ENCODE measurements around the gene MS4A10.
A peak's percentile ranks its signal among the peaks of the same experiment; 100 is the strongest.
"Not testable (repeated sequence)": the region's sequence is repeated elsewhere in the genome, so short reads cannot be mapped to it uniquely, and the experiment has no call there.

MS4A10 gene

DNA sequence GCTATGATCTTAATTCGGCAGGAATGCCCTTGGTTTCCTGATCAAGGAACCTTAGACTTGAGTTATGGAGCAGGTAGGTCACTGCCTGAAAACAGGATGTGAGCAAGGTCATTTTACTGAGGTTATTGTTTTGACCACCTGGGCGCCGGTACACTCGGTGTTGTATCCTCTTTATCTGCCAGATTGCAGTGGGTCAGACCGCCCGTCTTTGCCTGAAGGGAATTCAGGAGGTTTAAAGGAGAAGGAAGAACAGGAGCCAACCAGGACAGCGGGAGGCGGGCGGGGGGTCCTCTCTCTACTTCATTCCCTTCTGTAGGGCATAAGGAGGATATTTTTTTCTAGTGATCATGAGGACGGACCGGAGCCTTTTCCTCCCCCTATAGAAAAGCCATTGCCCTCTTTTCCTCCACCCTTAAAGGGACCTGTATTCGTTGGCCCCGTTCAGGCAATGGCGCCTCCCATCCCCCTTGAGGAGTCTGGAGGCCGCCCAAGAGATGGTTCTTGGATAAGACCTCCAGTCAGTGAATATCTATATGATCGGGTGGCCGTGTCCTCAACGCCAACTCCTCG, 27.8 kb upstream of the MS4A10 start:
- no peak for DNase-seq (ENCODE audit: extremely low read depth, low read depth)
- TF ChIP-seq, protein P1, sequence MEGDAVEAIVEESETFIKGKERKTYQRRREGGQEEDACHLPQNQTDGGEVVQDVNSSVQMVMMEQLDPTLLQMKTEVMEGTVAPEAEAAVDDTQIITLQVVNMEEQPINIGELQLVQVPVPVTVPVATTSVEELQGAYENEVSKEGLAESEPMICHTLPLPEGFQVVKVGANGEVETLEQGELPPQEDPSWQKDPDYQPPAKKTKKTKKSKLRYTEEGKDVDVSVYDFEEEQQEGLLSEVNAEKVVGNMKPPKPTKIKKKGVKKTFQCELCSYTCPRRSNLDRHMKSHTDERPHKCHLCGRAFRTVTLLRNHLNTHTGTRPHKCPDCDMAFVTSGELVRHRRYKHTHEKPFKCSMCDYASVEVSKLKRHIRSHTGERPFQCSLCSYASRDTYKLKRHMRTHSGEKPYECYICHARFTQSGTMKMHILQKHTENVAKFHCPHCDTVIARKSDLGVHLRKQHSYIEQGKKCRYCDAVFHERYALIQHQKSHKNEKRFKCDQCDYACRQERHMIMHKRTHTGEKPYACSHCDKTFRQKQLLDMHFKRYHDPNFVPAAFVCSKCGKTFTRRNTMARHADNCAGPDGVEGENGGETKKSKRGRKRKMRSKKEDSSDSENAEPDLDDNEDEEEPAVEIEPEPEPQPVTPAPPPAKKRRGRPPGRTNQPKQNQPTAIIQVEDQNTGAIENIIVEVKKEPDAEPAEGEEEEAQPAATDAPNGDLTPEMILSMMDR (IDR thresholded peaks at IDR 0.05; ENCODE audit: low read depth, low read length, missing control alignments): no peak

DNA sequence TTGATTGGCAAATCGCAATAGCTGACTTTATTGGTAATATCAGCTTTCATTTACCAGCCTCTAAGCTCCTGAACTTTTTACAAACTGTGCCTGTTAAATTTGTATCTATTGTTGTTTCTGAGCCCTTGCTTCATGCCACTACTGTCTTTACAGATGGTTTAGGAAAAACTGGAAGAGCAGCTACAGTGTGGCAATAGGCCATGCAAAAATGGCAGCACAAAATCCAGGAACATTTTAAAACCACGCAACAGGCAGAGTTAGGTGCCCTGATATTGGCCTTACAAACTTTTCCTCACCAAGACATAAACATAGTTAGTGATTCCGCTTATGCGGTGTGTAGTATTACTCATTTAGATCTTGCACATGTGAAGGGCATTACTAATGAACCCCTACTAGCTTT, 26.5 kb upstream of the MS4A10 start:
- not testable (repeated sequence) for H3K4me3 ChIP-seq (replicated peaks; ENCODE audit: low read depth, low read length); DNase-seq (ENCODE audit: extremely low read depth, low read depth)

More for the DNA sequence above, 27.8 kb upstream of the MS4A10 start:
- H3K4me3 ChIP-seq (replicated peaks; ENCODE audit: low read depth, low read length): no peak overlapping the region

DNA sequence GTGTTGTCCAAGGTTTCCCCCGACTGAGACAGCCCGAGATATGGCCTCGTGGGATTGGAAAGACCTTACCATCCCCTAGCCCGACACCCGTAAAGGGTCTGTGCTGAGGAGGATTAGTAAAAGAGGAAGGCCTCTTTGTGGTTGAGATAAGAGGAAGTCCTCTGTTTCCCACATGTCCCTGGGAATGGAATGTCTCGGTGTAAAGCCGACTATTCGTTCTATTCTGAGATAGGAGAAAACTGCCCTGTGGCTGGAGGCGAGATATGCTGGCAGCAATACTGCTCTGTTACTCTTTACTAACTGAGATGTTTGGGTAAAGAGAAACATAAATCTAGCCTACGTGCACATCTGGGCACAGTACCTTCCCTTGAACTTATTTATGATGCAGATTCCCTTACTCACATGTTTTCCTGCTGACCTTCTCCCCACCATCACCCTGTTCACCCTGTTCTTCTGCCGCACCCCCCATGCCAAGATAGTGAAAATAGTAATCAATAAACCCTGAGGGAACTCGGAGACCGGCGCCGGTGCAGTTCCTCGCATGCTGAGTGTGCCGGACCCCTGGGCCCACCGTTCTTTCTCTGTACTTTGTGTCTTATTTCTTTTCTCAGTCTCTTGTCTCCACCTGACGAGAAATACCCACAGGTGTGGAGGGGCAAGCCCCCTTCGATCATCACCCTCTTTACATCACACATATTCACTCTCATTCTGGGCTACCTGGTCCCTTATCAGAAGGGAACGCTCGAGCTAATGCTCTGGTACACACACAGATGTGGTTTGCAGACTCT, 25.5 kb upstream of the MS4A10 start:
- DNase-seq (ENCODE audit: extremely low read depth, low read depth): not testable (repeated sequence)

DNA sequence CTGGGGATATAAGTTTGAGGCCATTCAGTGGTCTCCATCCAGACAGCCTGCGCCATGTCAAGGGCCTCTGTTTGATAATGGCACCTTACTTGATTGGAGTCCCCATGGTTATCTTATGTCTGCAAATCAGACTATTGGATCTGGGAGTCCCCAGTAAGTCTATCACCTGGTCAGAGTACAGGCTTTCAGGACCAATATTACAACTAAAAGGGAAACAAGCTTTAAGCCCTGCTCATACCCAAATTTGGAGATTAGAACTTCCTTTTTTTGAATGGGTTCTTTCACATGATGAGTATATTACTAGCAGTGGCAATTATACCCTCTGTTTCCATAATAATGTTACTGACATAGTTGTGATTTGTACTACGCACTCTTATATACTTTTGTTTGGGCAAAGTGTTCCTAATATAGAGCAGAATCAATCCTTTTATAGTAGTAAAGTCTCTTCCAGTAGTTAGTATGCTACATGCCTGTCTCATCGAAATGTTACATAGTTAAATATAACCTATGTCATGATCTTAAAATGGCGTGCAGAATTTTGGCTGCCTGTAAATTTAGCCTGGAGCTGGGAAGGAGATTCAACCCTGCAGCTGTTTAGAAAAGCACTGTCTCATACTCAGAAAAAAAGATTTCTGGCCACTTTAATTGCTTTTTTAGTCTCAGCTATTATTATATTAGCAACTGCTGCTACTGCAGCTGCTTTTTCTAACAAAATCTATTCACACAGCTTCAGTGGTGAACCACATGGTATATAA, 23.5 kb upstream of the MS4A10 start:
- H3K4me3 ChIP-seq (replicated peaks; ENCODE audit: low read depth, low read length): no peak overlapping the region
- TF ChIP-seq, protein P1 (IDR thresholded peaks at IDR 0.05; ENCODE audit: low read depth, low read length, missing control alignments): no peak
- DNase-seq (ENCODE audit: extremely low read depth, low read depth): no peak

More for the DNA sequence above, 25.5 kb upstream of the MS4A10 start:
- H3K4me3 ChIP-seq (replicated peaks; ENCODE audit: low read depth, low read length): not testable (repeated sequence)

DNA sequence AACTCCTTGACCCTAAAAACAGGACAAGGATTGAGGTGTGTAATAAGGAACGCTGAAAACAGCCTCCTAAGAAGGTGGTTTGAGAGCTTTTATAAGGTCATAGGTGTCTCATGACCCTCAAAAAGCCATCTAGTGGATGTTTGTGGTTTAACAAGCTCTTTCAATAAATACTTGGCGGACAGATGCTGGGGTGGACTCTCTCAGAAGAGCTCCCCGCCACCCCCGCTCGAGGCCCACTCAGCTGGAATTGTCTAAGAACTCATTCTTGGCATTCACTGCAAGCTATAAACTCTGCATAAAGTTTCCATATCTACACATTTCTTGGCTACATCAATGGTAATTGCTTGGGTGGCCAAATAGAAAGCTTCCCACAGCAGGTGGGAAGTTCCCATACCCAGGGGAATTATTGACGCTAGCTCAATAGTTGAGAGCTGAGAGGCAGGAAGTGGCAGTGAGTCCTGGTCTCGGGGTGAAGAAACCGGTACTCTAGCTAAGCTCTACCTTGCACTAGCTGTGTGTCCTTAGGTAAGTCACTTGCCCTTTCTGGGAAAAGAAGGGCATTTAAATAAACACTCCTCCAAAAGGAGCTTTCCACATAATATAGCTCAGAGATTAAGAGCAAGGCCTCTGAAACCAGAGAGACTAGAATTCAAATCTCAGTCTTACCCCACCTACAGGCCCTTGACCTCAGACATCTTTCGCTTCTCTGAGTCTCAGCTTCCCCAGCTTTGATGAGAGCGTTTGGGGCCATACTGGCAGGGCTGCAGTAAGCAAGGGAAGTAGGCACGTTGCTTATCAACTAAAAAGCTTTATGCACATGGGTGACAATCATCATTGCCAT, 22.1 kb upstream of the MS4A10 start:
- no peak overlapping the region for H3K4me3 ChIP-seq (replicated peaks; ENCODE audit: low read depth, low read length)
- TF ChIP-seq, protein P1 (IDR thresholded peaks at IDR 0.05; ENCODE audit: low read depth, low read length, missing control alignments): peak; percentile 14
- DNase-seq (ENCODE audit: extremely low read depth, low read depth): no peak

DNA sequence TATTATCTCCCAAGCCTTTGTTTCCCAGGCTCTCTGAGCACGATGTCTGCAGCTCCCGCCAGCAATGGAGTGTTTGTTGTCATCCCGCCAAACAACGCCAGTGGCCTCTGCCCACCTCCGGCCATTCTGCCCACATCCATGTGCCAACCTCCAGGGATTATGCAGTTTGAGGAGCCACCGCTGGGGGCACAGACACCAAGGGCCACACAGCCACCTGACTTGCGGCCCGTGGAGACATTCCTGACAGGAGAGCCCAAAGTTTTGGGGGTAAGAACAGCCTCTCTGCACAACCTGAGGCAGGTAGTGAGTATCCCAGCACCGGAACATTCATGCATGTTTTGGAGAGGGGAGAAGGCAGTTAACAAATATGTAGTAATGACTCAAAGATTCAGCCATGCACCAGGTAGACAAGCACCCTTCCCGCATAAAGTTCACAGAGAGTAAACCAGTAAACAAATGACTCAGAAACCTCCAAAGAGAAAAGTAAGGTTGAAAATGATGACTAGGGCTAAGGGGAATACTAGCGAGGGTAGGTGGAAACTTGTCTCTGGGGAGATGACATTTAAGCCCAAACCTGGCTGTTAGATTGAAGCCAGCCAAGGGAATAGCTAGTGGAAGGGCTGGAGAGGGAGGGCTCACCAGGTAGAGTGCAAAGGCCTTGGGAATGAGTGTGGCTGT, 21.3 kb upstream of the MS4A10 start:
- TF ChIP-seq, protein P1 (IDR thresholded peaks at IDR 0.05; ENCODE audit: low read depth, low read length, missing control alignments): no peak
- DNase-seq (ENCODE audit: extremely low read depth, low read depth): no peak
- H3K4me3 ChIP-seq (replicated peaks; ENCODE audit: low read depth, low read length): no peak overlapping the region

DNA sequence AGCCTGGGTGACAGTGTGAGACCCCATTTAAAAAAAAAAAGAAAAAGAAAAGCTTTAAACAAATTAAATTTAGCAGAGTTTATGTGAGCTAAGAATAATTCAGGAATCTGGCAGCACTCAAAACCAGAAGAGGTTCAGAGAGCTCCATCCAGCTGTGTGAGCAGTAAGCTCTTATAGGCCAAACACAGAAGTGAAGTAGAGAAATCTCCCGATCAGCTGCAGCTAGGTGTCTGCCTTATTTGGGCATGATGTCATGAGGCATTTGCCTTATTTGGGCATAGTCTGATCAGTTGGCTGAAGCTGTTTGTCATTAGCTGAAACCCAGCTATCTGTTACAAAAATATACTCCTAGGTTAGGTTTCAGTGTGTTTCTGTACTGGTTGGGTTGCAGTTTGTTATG, 20.3 kb upstream of the MS4A10 start:
- DNase-seq (ENCODE audit: extremely low read depth, low read depth): no peak
- TF ChIP-seq, protein P1 (IDR thresholded peaks at IDR 0.05; ENCODE audit: low read depth, low read length, missing control alignments): no peak

More for the DNA sequence above, 20.3 kb upstream of the MS4A10 start:
- no peak overlapping the region for H3K4me3 ChIP-seq (replicated peaks; ENCODE audit: low read depth, low read length)
